Heart left ventricle (tissue), 13 donors: ENCODE results near the gene SH2D5.

ENCODE experiments used
- POLR2A ChIP-seq, 2 donors: fragments of 450-650 bp; IDR thresholded peaks; one replicate each; pipeline ENCODE4 v1.6.1; 2017; ENCODE audit warnings: antibody characterized with exemption in 2 of 2, mild to moderate bottlenecking in 2 of 2, moderate library complexity in 2 of 2
- TF ChIP-seq, protein P1 (sequence below), 12 donors: fragments of 200-600 bp; sonication (generic) in 4 of 12; IDR thresholded peaks; one replicate each; pipeline versions ENCODE4 v1.5.0 to v1.8.0; 2018 to 2022; ENCODE audit warnings: antibody characterized with exemption in 12 of 12, mild to moderate bottlenecking in 5 of 12
- donor health status: ischemic (EF 13 %, LVEDD 7.1; RV severe dilation, severe dysfunction).
- donor health status: DM: no; HTN: yes; CAD: no.
- donor health status: DM: no; HTN: no; CAD: no.
- donor health status: ischemic (EF 25% LVEDD 6.9; RV normal size, moderate dysfunction).
- donor health status: ischemic (EF 25% LVEDD 5.7; RV mildly dilated, moderate dysfunction).
- donor health status: ischemic (EF 35%, LVEDD 5.7; RV mildly dilated, moderate dysfunction).
- donor health status: nonischemic (EF 11% LVEDD 7.7; RV severe dilation, severe dysfunction).
- donor health status: DM: yes; HTN: yes; CAD: no.
- donor health status: PGD.
- donor health status: ischemic (EF 29% LVEDD 5.4; RV normal size, mild dysfunction).
- donor health status: nonischemic (EF 23%, LVEDD 6.1; RV moderate dilation, normal function).

DNA sequence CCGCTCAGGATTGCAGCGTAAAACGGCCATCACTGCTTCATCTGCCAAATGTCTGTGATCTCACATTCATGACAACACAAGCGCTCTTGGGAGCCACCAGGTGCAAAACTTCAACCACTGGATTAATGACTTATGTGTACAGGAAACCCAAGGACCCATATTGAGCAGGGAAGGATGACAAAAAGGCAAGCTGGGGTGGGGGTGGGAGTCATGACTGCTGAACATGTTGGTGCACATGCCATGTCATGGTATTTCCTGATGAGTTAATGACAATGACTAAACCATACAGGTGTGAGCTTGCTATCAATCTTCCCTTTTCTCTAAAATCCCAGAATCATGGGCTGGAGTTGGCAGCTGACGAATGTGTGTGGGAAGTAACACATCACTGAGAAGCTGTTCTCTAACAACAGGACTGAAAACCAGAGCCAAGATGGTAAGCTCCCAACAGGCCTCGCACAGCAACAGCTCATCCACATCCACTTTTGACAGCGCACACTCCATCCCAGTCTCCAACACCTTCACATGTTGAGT is 3.1 kb upstream of the SH2D5 start:
- no peak for TF ChIP-seq POLR2A (IDR thresholded peaks at IDR 0.05)
- TF ChIP-seq, protein P1, sequence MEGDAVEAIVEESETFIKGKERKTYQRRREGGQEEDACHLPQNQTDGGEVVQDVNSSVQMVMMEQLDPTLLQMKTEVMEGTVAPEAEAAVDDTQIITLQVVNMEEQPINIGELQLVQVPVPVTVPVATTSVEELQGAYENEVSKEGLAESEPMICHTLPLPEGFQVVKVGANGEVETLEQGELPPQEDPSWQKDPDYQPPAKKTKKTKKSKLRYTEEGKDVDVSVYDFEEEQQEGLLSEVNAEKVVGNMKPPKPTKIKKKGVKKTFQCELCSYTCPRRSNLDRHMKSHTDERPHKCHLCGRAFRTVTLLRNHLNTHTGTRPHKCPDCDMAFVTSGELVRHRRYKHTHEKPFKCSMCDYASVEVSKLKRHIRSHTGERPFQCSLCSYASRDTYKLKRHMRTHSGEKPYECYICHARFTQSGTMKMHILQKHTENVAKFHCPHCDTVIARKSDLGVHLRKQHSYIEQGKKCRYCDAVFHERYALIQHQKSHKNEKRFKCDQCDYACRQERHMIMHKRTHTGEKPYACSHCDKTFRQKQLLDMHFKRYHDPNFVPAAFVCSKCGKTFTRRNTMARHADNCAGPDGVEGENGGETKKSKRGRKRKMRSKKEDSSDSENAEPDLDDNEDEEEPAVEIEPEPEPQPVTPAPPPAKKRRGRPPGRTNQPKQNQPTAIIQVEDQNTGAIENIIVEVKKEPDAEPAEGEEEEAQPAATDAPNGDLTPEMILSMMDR (IDR thresholded peaks at IDR 0.05) = no peak
